K562 (cell line): ENCODE data around the gene MGRN1. TPM values are rescaled to one million over a fixed set of nuclear protein-coding genes. Genes with fewer than 3 reads are reported as not detected.

Source experiments
- BHLHE40 ChIP-seq: IDR thresholded peaks from 2 replicates; pipeline ENCODE4 v1.6.1; 2011; ENCODE audit warnings: low read length, improper control_type of control experiment
- CBX5 ChIP-seq: IDR thresholded peaks from 2 replicates; pipeline ENCODE4 v1.6.1; 2014; ENCODE audit warnings: low read depth, borderline replicate concordance
- CREB1 ChIP-seq, 2 experiments: sonication (generic) in 1 of 2; formaldehyde crosslinking in 1 of 2; IDR thresholded peaks; 2 replicates each; pipeline versions ENCODE4 v1.6.1 to v1.8.0; 2012 to 2022; ENCODE audit warnings: inconsistent platforms in 1 of 2, mild to moderate bottlenecking in 1 of 2, missing genetic modification reagents in 1 of 2, moderate library complexity in 1 of 2
- CUX1 ChIP-seq: fragments of 200-800 bp; sonication (Bioruptor generic); IDR thresholded peaks from 2 replicates; pipeline ENCODE4 v1.6.1; 2016; ENCODE audit warnings: missing genetic modification characterization, missing compliant biosample characterization
- FOXM1 ChIP-seq, 2 experiments: fragments of 450-650 bp in 1 of 2; sonication (generic) in 1 of 2; formaldehyde crosslinking in 1 of 2; IDR thresholded peaks; 2 replicates each; pipeline versions ENCODE4 v1.6.1 to v1.9.0; 2017 to 2022; ENCODE audit warnings: low read depth in 2 of 2, mild to moderate bottlenecking in 2 of 2, missing genetic modification reagents in 1 of 2, moderate library complexity in 1 of 2
- KAT7 ChIP-seq: sonication (generic); formaldehyde crosslinking; IDR thresholded peaks from 2 replicates; pipeline ENCODE4 v1.8.0; 2022; ENCODE audit warnings: missing genetic modification reagents, mild to moderate bottlenecking, borderline replicate concordance
- KDM5B ChIP-seq: fragments of 200-600 bp; sonication (generic); IDR thresholded peaks from 2 replicates; pipeline ENCODE4 v1.6.1; 2012; ENCODE audit warnings: low read depth, mild to moderate bottlenecking, moderate library complexity, low read length, control low read depth, inconsistent platforms; ENCODE audit not compliant: insufficient replicate concordance
- MED1 ChIP-seq: sonication (generic); formaldehyde crosslinking; IDR thresholded peaks from 2 replicates; pipeline ENCODE4 v1.8.1; 2023; ENCODE audit warnings: missing genetic modification reagents, borderline replicate concordance
- MYC ChIP-seq, 2 experiments: fragments of 250-450 bp in 1 of 2; sonication (Bioruptor Pico) in 1 of 2; IDR thresholded peaks; 2 replicates each; pipeline versions ENCODE4 v1.5.1 to v1.6.1; 2012 to 2021; ENCODE audit warnings: low read depth in 2 of 2, borderline replicate concordance in 1 of 2, improper control_type of control experiment in 1 of 2, low read length in 1 of 2, mild to moderate bottlenecking in 1 of 2, moderate library complexity in 1 of 2
- RNF2 ChIP-seq: sonication (generic); IDR thresholded peaks from 2 replicates; pipeline ENCODE4 v1.6.1; 2016
- TCF7L2 ChIP-seq: fragments of 150-350 bp; IDR thresholded peaks from 2 replicates; pipeline ENCODE4 v1.6.1; 2016; ENCODE audit warnings: low read depth, mild to moderate bottlenecking, low read length, moderate library complexity
- ZBTB1 ChIP-seq: sonication (generic); formaldehyde crosslinking; IDR thresholded peaks from 2 replicates; pipeline ENCODE4 v1.8.1; 2023; ENCODE audit warnings: missing genetic modification reagents, low read depth, mild to moderate bottlenecking, borderline replicate concordance
- polyA plus RNA-seq, 8 experiments: library from polyadenylated mRNA; depleted of rRNA in 4 of 8; stranded (reverse) in 5 of 8; unstranded in 3 of 8; fragments of >200 nt; fragmentation: Nextera tagmentation in 2 of 8; fragmentation: Illumina TruSeq in 1 of 8; extraction: Ambion mirVana in 2 of 8; extraction: Trizol in 1 of 8; gene quantifications; 2 replicates each; pipeline versions ENCODE4 v1.2.1 to v1.2.3, GENCODE V29; 2011 to 2014; ENCODE audit warnings: inconsistent platforms in 1 of 8, missing spikeins in 1 of 8
- total RNA-seq, 7 experiments: library from RNA; depleted of rRNA in 6 of 7; stranded (reverse); fragments of >200 nt in 6 of 7; fragmentation: Illumina TruSeq in 2 of 7; extraction: Trizol in 2 of 7; gene quantifications; 2 replicates each; pipeline versions ENCODE4 v1.2.1 to v1.2.3, GENCODE V29; 2011 to 2021; ENCODE audit warnings: low replicate concordance in 1 of 7
- TF ChIP-seq, protein P1 (sequence below): fragments of 250-450 bp; sonication (Bioruptor Pico); IDR thresholded peaks from 2 replicates; pipeline ENCODE4 v1.9.0; 2021; ENCODE audit warnings: mild to moderate bottlenecking, inconsistent platforms

Gene MGRN1
- total and polyA plus RNA-seq, 9 of the 15 experiments (the other 6 are each of a cell fraction or from before 2014, with no cell fraction given) = 0.15 to 37.9 (median 6.0) TPM

GRCh38 chr16:4613636-4614570, 10.7 kb upstream of the MGRN1 start (continued):
- TF ChIP-seq ZBTB1 (CRISPR knock-in tag) = 0 out of 2 replicates have a peak, but pooled peaks have one; percentile 37
- TF ChIP-seq BHLHE40 = peak; percentile 53
- TF ChIP-seq CBX5 = no peak
- no peak for TF ChIP-seq CREB1 (IDR thresholded peaks at IDR 0.05)
- 0 out of 2 replicates have a peak, but pooled peaks have one; percentile 41 for TF ChIP-seq CREB1 (CRISPR knock-in tag; IDR thresholded peaks at IDR 0.05)
- peak; percentile 48; the same call in 1 of the 2 replicates for TF ChIP-seq MYC (IDR thresholded peaks at IDR 0.05; ENCODE audit: low read depth, low read length)
- TF ChIP-seq MYC (CRISPR knock-in tag; IDR thresholded peaks at IDR 0.05; ENCODE audit: borderline replicate concordance, low read depth) = no peak
- TF ChIP-seq RNF2 = 0 out of 2 replicates have a peak, but pooled peaks have one; percentile 18
- 0 out of 2 replicates have a peak, but pooled peaks have one; percentile 38 for TF ChIP-seq KAT7 (CRISPR knock-in tag)
- no peak for TF ChIP-seq CUX1 (CRISPR knock-in tag)
- TF ChIP-seq, protein P1, sequence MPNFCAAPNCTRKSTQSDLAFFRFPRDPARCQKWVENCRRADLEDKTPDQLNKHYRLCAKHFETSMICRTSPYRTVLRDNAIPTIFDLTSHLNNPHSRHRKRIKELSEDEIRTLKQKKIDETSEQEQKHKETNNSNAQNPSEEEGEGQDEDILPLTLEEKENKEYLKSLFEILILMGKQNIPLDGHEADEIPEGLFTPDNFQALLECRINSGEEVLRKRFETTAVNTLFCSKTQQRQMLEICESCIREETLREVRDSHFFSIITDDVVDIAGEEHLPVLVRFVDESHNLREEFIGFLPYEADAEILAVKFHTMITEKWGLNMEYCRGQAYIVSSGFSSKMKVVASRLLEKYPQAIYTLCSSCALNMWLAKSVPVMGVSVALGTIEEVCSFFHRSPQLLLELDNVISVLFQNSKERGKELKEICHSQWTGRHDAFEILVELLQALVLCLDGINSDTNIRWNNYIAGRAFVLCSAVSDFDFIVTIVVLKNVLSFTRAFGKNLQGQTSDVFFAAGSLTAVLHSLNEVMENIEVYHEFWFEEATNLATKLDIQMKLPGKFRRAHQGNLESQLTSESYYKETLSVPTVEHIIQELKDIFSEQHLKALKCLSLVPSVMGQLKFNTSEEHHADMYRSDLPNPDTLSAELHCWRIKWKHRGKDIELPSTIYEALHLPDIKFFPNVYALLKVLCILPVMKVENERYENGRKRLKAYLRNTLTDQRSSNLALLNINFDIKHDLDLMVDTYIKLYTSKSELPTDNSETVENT (CRISPR knock-in tag) = 0 out of 2 replicates have a peak, but pooled peaks have one; percentile 34
- TF ChIP-seq FOXM1 (IDR thresholded peaks at IDR 0.05; ENCODE audit: low read depth) = no peak
- 0 out of 2 replicates have a peak, but pooled peaks have one; percentile 33 for TF ChIP-seq FOXM1 (CRISPR knock-in tag; IDR thresholded peaks at IDR 0.05; ENCODE audit: low read depth)
- TF ChIP-seq KDM5B = peak; percentile 47
- no peak; the same call in 1 of the 2 replicates for TF ChIP-seq MED1
- TF ChIP-seq TCF7L2 = 0 out of 2 replicates have a peak, but pooled peaks have one; percentile 5
